AG20443 (cell line): ENCODE results near the gene SMAD5.

Experiments used
- DNase-seq: peaks from one replicate; pipeline ENCODE4 v3.0.0; 2012; ENCODE audit warnings: low spot score, mixed read lengths

Gene SMAD5

DNA sequence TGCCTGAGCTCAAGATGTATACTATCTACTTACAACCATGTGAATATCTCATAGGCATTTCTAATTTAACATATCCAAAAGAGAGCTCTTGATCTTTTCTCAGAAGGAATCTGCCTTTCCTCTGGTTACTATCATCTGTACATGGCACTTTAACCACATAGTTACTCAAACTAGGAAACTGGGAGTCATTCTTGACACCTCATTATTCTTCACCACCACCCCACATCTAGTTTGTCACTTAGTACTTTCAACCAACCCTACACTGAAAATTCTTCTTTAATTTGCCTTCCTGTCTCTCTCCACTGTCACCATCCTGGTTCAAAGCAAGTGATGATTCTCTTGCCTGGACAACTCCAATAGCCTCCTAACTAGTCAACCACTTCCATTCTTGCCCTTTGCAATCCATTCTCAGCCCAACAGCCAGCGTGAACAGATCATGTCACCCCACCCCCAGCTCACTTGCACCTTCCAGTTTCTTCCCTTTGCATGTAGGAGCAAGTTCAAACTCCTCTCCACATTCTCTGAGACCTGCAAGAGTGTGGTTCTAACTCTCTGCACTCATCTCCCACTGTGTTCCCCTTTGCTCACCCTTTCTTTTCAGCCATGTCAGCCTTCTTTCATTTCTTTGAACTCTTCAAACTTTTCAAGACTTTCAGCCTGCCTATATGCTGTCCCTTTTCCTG lies 17.3 kb upstream of the SMAD5 start:
- no peak for DNase-seq

DNA sequence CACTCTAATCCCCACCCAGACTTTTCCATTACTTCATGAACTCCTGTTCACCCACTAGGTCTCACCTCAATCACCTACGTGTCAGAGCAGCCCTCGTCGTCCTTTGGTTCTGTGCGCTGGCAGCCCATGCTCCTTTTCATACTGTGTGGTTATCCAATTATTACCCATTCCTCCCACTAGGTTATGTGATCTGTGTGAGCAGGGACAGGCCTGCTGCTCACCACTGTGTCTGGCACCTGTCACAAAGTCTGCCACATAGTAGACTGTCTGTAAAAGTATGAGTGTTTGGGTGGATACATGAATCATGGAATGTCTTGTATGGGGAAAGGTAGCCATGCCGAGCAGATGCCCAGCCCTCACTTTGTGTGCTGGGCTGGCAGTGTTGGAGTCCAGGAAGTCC lies 12.1 kb upstream of the SMAD5 start:
- DNase-seq = no peak

DNA sequence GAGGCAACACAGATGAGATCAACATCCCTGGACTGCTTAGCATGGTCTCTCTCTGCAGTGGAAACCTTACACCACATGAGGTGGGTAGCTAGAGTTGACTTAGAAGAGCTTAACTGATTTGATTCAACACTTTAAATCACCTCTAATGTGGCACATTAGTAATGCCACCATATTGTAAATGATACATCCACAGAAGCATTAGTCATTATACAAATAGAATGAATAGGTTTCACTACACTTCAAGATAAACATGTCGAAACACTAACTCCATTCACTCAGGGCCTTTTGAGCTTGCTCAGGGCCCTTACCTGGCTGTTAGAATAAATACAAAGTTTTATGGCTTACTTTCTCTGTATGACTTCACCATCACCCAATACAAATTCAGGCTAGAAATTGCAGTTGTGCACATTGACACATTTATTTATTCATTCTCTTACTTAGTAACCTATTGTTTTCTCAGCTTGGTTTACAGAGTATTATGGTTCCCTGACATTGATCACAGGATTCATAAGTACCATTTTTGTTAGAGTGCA lies 9.3 kb upstream of the SMAD5 start:
- no peak for DNase-seq

DNA sequence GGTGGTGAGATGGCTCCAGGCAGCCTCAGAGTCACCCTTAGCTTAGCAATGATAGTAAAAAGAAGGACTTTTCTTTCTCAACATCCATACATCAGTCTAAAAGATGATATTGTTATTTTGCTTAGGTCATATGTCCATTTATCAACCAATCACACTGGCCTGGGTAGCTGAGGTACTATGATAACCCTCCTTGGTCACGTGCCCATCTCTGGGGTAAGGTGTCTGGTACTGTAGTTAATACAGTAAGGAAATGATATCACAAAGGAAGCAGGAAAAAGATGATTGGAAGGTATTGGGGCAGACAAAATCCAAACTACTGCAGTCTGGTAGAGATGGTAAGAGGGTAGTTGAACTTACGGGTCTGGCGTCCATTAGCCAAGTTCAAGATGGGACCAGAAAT lies 5.1 kb upstream of the SMAD5 start:
- DNase-seq = no peak

DNA sequence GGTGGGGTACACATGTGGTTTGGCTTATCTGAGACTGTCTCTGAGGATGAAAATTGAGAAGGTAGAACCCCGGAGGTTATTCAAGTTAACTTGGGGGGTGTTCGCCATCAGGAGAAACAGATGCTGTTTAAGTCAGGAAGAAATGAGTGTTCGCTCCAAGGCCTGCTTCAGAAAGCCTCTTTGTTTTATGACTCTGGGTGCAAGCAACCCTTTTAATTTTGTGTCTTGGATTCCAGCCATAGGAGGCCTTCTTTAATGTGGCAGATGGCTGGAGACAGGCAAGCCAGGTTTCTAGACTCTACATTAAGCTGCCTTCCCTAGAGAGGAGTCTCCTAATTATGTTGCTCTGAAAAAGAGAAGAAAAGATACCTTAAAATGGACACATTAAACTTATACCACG lies 4.2 kb upstream of the SMAD5 start:
- no peak for DNase-seq

DNA sequence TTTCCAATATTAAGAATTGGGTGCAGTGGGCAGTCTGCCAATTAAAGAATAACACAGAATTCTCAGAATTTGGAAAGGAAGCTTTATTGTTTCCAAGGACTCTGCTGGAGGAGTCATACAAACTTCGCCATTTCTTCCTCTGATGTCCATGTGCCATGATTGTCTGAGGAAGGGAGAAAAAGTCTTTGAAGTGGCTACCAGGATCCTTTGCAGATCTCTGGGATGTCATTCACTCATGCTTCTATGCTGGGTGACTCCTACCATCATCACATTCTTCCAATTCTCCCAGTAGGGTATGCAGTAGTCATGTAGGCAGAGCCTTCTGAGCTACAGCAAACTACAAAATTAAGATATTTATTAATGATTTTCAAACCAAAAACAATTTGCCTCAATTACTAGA lies 3.2 kb upstream of the SMAD5 start:
- DNase-seq = no peak

DNA sequence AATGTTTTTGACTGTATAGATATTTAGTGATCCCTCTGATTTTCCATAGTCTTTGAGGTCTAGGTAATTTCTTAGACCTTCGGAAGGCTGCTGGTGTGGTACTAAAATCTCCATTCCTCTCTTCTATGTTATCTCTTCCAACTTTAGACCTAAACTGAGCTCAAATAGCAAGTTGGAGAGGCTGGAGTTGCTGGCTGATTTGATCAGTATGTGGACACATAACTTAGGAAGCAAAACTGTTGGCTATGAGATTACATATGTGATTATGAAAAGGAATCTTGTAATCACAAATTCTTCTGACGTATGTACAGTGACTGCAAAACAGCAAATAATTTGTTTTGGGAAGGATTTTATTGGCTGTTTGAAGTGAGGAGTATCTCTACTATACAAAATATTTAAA lies 2.1 kb upstream of the SMAD5 start:
- DNase-seq = no peak

DNA sequence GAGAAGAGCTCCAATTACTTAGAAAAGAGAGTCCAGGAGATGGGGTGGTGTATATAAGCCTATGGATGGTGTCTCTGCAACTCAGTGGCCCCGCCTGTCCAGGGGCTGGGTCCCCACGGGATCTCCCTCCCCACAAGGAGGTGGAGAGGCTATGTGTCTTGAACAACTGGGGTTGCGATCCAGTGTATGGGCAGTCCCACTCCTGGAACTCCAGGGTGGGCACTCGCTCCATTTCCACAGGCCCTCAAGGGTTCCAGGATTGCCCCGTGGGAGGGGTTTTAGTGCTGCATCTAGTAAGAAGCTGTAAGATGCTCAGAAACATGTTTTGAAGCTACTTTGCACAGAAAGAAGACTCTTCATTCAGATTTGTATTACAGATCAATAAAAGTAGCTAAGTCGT lies 558 bp upstream of the SMAD5 start:
- peak; percentile 19 for DNase-seq

DNA sequence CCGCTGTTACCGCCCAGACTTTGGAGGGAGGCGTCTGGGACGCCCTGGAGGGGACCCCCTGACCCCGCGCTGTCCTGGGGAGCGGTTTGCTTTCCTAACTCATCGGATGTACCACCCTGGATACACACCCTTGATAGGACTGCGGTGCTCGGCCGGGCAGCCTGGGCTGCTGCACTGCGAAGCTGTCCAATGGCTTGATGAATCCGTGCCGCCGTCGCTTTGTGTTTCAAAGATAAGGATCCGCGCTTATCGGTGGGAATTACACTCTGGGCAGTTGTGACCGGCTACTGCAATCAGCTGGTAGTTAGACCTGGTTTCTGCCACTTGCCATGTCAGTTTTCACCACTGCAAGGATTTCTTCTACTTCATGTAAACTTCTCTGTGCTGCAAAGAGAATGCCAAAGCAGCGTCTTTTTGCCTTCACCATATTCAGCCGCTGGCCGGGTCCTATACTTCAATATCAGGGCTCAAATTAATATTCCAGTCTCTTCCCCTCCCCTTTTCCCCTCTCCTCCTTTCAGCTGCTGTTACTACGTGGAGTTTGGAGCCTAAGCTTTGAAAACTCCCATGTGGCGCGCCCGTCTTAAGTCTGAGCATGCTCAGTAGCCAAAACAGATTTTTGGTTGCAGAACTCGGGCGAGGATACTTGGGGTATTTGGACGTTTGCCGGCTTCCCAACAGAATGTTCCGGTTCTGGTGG lies 727 bp downstream of the SMAD5 start:
- DNase-seq = peak; percentile 74

DNA sequence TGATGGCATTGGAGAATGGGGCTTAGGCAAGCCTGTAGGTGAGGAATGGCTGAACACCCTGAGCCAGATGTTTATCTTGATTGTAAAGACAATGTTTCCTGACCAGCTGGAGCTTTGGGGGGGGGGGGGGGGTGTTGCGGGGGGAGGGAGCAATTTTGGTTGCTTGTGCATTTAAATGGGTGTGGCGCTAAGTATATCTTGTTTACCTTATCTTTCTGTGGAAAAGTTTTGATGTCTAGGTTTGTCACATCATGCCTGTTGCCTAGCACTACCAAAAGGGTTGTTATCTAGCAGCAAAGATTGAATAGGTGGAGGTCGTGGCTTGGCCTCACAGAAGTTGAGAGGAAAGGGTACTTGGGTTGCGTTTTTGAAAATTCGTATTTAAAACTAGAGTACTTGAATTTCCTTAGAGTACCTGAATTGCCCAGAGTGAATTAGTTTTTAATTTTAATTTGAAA lies 1.3 kb downstream of the SMAD5 start:
- DNase-seq = no peak

DNA sequence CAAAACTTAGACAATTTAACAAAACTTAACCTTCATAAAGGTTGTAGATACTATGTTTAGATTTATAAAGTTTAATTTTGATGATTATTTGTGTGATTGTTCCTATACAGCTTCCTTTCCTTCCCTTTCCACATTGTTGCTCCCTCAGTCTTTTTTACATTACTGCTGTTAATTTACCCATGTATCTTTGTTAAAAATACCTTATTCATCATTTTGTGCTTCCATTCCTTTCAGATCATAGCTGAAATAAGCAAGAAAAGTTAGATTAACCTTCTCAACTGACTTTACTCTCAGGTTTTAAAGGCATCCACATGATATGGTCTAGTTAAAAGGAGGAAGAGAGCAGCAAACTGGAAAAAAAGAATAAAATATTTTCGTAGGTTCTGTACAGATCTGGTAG lies 2.0 kb downstream of the SMAD5 start:
- DNase-seq = no peak

DNA sequence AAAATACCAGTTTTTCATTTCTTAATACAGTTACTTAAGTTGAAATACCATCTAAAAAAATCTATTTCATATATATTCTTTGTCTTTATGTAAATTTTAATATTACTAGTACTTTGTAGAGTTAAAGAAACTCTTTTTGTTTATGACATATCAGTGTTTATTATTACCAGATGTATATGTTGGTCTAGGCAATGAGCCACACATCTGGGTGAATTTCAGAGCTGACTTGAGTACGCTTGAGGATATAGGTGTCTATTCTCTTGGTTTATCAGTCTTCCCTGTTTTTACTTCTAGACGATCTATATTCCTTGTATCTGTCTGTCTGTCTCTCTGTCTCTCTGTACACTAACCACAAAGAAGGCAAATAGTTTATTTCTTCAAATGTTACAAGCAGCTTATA lies 2.9 kb downstream of the SMAD5 start:
- DNase-seq = no peak

DNA sequence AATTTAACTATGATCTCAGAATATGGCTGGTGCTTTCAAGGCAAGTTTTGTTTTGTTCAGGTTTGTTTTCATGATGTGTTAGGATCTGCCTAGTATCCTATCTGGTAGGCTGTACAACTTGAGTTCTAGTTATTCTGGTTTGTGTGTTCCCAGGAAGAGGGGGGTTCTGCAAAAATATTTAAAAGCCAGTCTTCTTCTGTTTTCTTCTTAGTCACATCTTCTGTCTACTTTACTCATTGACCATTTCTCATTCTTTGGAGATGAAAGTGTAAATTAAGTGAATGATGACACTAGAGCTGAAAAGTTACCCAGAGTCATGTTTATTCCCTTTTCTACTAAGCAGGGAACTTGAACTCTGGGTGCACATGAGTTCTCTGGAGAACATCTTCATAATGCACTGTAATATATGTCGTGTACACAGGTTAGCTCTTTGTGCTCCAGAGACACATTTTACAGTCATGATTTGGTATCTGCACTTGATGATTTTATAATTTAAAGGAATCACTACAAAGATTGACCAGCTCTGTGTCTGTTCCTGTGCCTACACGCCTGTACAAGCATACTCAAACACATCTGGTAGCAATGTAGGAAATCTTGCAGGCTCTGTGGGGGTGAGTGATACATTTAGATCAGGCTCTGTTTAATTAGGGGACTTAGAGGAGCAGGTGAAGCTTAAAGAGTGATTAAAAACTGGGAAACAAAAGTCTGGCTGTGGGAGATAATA lies 5.0 kb downstream of the SMAD5 start:
- no peak for DNase-seq

DNA sequence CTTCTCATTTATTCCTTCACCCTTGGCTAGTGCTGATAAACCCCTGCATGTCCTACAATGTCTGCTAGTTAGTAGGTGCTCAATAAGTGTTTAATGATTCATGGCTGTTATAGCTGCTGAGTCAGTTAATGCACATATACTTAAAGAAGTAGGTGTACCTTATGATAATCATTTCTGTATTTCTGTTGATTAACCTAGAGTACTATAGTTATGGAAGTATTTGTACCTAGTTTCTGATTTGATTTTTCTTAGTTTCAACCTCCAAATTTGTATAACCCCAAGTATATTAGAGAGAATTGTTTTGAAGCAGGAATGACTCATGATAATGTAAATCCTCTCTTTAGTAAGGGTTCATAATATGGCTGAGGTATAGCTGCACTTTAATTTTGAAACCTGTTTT lies 8.9 kb downstream of the SMAD5 start:
- DNase-seq = no peak

DNA sequence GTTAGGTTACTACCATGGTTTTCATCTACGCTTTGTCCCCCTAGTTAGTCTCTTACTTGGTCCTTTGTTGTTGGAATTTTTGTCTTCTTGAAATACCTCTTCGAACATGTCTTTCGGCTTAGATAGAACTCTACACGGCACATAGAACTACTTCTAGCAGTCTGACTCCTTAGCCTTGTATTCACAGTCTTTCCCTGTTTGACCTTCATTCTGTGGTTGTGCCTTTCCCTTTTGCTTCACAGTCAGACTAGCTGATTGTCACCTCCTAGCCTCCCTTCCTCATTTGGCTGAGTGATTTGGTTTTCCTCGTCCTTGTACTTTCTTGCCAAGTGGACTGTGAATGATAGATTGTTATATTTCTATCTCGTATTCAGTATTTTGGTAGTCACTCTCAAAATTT lies 10.7 kb downstream of the SMAD5 start:
- no peak for DNase-seq

DNA sequence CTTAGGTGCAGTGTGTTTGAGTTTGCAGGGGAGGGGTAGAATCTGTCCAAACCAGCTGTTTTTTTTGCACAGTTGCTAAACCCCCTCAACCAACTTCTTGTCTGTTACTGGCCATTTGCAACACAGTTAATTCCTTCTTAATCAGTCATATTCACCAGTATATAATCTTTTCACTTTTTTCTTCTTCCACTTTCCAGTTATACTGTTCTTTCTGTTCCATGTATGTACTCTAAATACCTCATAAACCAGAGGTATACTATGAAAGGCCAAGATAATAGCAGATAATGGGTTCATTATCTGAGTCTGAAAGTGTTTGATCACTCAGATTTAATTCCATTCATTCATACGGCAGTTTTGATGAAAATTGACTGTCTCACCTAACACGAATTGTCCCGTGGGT lies 11.1 kb downstream of the SMAD5 start:
- no peak for DNase-seq

DNA sequence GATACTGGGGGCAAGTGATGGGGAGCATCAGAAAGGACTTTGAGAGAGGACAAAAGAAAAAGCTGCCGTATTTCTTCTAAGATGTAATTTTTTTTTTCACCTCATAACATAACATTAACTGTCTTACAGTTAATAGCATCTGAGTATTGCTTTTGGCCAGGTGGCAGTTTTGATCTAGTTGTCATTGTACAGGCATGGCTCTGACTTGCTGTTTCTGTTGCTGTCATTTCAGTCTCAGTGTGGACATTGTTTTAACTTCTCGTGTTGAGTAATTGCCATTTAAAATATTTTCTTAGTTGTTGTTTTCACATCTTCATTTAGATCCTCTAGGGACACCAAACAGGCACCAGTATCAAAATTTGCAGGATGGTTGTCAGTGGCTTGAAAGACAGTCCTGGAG lies 12.4 kb downstream of the SMAD5 start:
- no peak for DNase-seq

DNA sequence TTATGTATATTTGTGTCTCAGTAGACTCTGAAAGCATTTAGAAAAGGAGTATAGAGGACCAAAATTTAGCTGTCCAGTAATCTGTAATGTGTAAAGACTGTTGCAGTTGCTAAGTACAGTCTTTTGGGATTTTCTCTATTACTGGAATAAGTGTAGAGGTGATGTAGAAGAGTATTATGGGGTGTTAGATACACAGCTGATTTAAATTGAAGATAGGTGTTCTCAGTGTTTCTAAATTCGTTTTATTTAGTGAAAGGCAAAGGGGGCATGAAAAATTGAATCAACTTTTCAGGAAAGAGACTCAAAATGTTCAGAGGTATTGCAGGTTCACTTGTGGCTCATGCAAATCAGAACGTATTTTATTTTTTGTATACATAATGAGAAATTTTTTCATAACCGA lies 13.6 kb downstream of the SMAD5 start:
- no peak for DNase-seq

DNA sequence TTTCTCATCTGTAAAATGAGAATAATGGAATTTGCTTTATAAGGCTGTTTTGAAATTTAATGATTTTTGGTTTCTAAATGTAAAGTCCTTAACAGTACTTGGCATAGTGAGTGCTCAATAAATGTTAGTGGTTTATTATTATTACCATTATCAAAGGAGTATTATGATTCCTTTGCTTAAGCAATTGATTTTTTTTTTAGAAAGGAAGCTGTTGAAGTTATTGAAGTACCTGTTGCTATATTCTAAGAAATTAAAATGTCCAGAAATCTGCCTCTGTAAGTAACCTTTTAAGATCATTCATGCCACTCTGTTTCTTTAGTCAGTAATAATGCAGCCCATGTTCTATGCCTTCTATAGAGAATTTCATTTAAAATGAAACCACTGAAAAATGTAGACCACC lies 15.0 kb downstream of the SMAD5 start:
- DNase-seq = no peak

DNA sequence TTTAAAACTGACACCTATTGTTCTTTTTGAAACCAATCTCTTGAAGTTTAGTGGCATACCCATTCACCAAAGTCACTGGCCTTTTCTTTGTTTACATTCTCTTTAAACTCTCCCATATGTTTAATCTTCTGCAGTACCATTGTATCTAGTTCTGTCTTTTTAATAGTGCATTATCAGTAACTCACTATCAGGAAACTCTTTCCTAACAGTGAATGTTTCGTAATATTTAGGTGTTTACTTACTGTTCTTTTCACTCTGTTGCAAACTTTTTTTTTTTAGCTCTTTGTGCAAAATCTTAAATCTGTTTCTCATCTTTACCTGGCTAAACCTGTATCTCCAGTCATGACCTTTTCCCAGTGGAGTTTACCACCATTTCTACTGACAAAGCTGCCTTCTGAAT lies 17.2 kb downstream of the SMAD5 start:
- no peak for DNase-seq

DNA sequence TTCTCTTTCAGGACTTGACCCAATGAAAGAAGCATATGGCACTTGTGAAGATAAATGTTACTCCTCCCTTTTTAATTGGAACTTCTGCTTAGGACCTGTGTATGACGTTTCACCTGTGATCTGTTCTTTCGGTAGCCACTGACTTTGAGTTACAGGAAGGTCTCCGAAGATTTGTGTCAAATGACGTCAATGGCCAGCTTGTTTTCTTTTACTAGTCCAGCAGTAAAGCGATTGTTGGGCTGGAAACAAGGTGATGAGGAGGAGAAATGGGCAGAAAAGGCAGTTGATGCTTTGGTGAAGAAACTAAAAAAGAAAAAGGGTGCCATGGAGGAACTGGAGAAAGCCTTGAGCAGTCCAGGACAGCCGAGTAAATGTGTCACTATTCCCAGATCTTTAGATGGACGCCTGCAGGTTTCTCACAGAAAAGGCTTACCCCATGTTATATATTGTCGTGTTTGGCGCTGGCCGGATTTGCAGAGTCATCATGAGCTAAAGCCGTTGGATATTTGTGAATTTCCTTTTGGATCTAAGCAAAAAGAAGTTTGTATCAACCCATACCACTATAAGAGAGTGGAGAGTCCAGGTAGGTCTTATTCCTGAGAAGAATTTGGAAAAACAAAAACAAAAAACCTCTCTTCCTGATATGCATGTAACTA lies 21.1 kb downstream of the SMAD5 start:
- DNase-seq = no peak

DNA sequence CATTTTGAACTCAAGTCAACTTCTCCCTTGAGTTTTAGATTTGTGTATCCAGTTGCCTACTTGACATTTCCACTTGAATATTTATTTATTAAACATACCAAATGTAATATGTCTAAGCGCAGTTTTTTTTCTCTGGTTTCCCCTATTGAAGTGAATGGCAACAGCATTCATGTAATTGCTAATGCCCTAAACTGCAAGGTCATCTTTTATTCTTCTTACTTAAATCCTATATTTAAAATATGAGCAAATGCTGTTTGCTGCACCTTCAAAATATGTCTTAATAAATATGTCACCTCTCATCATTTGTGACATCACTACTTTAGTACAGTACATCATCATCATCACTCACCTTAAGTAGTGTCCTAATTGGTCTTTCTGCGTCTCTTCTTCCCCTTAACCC lies 22.4 kb downstream of the SMAD5 start:
- DNase-seq = no peak

DNA sequence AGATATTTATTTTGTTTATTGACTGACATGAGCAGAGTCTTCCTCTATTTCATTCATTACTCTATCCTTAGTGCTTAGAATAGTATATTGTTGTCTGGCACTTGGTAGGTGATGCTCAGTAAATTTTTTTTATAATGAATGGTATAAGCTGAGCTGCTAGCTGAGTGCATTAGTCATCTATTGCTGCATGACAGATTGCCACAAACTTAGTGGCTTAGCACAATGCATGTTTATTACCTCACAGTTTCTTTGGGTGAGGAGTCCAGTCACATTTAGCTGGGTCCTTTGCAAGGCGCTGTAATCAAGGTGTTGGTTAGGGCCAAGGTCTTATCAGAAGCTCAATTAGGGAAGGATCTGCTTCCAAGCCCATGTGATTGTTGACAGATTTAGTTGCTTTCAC lies 23.1 kb downstream of the SMAD5 start:
- DNase-seq = no peak
